ENCODE data around the gene OPCML.

Gene OPCML

GRCh38 chr11:133004369-133004768 lies 527.9 kb downstream of the OPCML start:
- TF ChIP-seq CTCF (IDR thresholded peaks at IDR 0.05; ENCODE audit: insufficient read depth, low read length, poor library complexity, severe bottlenecking) (no peak), EZH2phosphoT487 (conservative IDR thresholded peaks at IDR 0.05; ENCODE audit: low read length) (no peak)
- H3F3A ChIP-seq (ENCODE audit: insufficient read depth) = no peaks in the 10 kb centered on the region
- H3K9me3 ChIP-seq (ENCODE audit: insufficient read depth, low read length) = no peaks in the 10 kb centered on the region
- no peaks in the 10 kb centered on the region for H3K9me2 ChIP-seq (replicated peaks; ENCODE audit: insufficient read depth, low read length)
- H3K4me2 ChIP-seq (ENCODE audit: low read depth, low read length, poor library complexity, severe bottlenecking) = no peak overlapping the region
- no peaks in the 10 kb centered on the region for H3K79me2 ChIP-seq (ENCODE audit: insufficient read depth, low read length)
- H2AFZ ChIP-seq (ENCODE audit: low read depth, low read length, severe bottlenecking) = no peak overlapping the region
- no peaks in the 10 kb centered on the region for H3K36me3 ChIP-seq (ENCODE audit: low read length)
- H4K20me1 ChIP-seq (ENCODE audit: low read depth, low read length) = no peaks in the 10 kb centered on the region
- H3K4me3 ChIP-seq (ENCODE audit: insufficient read depth, low read length, poor library complexity, severe bottlenecking) = no peak overlapping the region
- H3K27me3 ChIP-seq (ENCODE audit: low read length) = no peaks in the 10 kb centered on the region
- no peak overlapping the region for H3K9ac ChIP-seq (ENCODE audit: low read length)
- H3K27ac ChIP-seq (ENCODE audit: low read depth, low read length) = no peak overlapping the region

- Histone ChIP-seq H3K27me3 (ENCODE audit: low read length) (no peaks in the 10 kb centered on the region), H3K9ac (ENCODE audit: low read length) (no peak overlapping the region), H3K4me3 (ENCODE audit: insufficient read depth, low read length, poor library complexity, severe bottlenecking) (no peak overlapping the region), H3F3A (ENCODE audit: insufficient read depth) (no peaks in the 10 kb centered on the region), H2AFZ (ENCODE audit: low read depth, low read length, severe bottlenecking) (no peak overlapping the region), H3K9me3 (ENCODE audit: insufficient read depth, low read length) (no peaks in the 10 kb centered on the region), H3K79me2 (ENCODE audit: insufficient read depth, low read length) (no peaks in the 10 kb centered on the region), H3K27ac (ENCODE audit: low read depth, low read length) (no peak overlapping the region), H3K4me2 (ENCODE audit: low read depth, low read length, poor library complexity, severe bottlenecking) (no peak overlapping the region), H3K9me2 (replicated peaks; ENCODE audit: insufficient read depth, low read length) (no peaks in the 10 kb centered on the region), H4K20me1 (ENCODE audit: low read depth, low read length) (no peaks in the 10 kb centered on the region), H3K36me3 (ENCODE audit: low read length) (no peaks in the 10 kb centered on the region)
- TF ChIP-seq CTCF (IDR thresholded peaks at IDR 0.05; ENCODE audit: insufficient read depth, low read length, poor library complexity, severe bottlenecking) (no peak), EZH2phosphoT487 (conservative IDR thresholded peaks at IDR 0.05; ENCODE audit: low read length) (no peak)
These were observed 532.8 kb downstream of the OPCML start for GRCh38 chr11:132999516-132999915.

GRCh38 chr11:132999031-132999430 lies 533.3 kb downstream of the OPCML start:
- H4K20me1 ChIP-seq (ENCODE audit: low read depth, low read length) = no peaks in the 10 kb centered on the region

More at GRCh38 chr11:132999031-132999430, 533.3 kb downstream of the OPCML start:
- Histone ChIP-seq H3K36me3 (ENCODE audit: low read length) (no peaks in the 10 kb centered on the region), H3F3A (ENCODE audit: insufficient read depth) (no peaks in the 10 kb centered on the region), H3K9me3 (ENCODE audit: insufficient read depth, low read length) (no peaks in the 10 kb centered on the region), H3K4me3 (ENCODE audit: insufficient read depth, low read length, poor library complexity, severe bottlenecking) (no peak overlapping the region), H3K27ac (ENCODE audit: low read depth, low read length) (no peak overlapping the region), H3K27me3 (ENCODE audit: low read length) (no peaks in the 10 kb centered on the region), H3K4me2 (ENCODE audit: low read depth, low read length, poor library complexity, severe bottlenecking) (no peak overlapping the region), H3K79me2 (ENCODE audit: insufficient read depth, low read length) (no peaks in the 10 kb centered on the region), H3K9me2 (replicated peaks; ENCODE audit: insufficient read depth, low read length) (no peaks in the 10 kb centered on the region), H3K9ac (ENCODE audit: low read length) (no peak overlapping the region), H2AFZ (ENCODE audit: low read depth, low read length, severe bottlenecking) (no peak overlapping the region)
- no peak for TF ChIP-seq CTCF (IDR thresholded peaks at IDR 0.05; ENCODE audit: insufficient read depth, low read length, poor library complexity, severe bottlenecking)
